HG03066 (cell line): ENCODE measurements around the gene ATP5MC2.

Experiments used
- ATAC-seq: cut with Tn5 transposase; IDR thresholded peaks from one replicate; pipeline ENCODE4 v1.9.1; 2021; ENCODE audit warnings: low read depth; ENCODE audit not compliant: unreplicated experiment

The ATP5MC2 gene

GRCh38 chr12:53616950-53617349 lies 58.9 kb downstream of the ATP5MC2 start:
- ATAC-seq = no peak
